Psoas muscle (tissue), 8 donors: Measurements from ENCODE around the gene SMTNL2. TPM values are rescaled to one million over a fixed set of nuclear protein-coding genes. Genes with fewer than 3 reads are reported as not detected.
A peak's percentile ranks its signal among the peaks of the same experiment; 100 is the strongest.

Experiments used
- ATAC-seq, 4 donors: fragments of 200-7000 bp; cut with Tn5 transposase; one replicate each; pipeline ENCODE4 v1.9.1; 2020; ENCODE audit warnings: moderate library complexity in 3 of 4, mild to moderate bottlenecking in 2 of 4
- DNase-seq, 2 donors: peaks; one replicate each; pipeline ENCODE4 v3.0.0-alpha.2; 2020
- H3K27ac ChIP-seq: fragments of 200-600 bp; one replicate; pipeline ENCODE4 v1.8.0; 2022
- H3K27me3 ChIP-seq, 3 donors: fragments of 200-600 bp in 1 of 3; one replicate each; pipeline versions ENCODE4 v1.6.1 to v1.8.0; 2013 to 2022; ENCODE audit warnings: low read length in 2 of 3, mild to moderate bottlenecking in 2 of 3, moderate library complexity in 1 of 3; ENCODE audit not compliant: insufficient read depth in 3 of 3
- H3K36me3 ChIP-seq, 2 donors: fragments of 200-600 bp in 1 of 2; one replicate each; pipeline versions ENCODE4 v1.6.1 to v1.8.0; 2013 to 2022; ENCODE audit warnings: low read depth in 1 of 2, mild to moderate bottlenecking in 1 of 2, moderate library complexity in 1 of 2; ENCODE audit not compliant: insufficient read depth in 1 of 2
- H3K4me1 ChIP-seq: fragments of 200-600 bp; one replicate; pipeline ENCODE4 v1.8.0; 2022
- H3K4me3 ChIP-seq: fragments of 200-600 bp; one replicate; pipeline ENCODE4 v1.8.0; 2022; ENCODE audit warnings: mild to moderate bottlenecking
- H3K9me3 ChIP-seq: fragments of 200-600 bp; one replicate; pipeline ENCODE4 v1.8.0; 2022
- WGBS, 3 donors: extraction: QIAGEN DNeasy Blood & Tissue Kit; methylation state at CpG; one replicate each; pipeline versions ENCODE4 v1.1.6 to v1.1.7; 2013; 5-methylcytosine and 5-hydroxymethylcytosine counted together
- intact Hi-C, 2 donors: fragments of 100-400 bp; cut with DNase I; formaldehyde crosslinking; loops; one replicate each; pipeline versions ENCODE4 v1.11.0 to v1.14.2; 2022
- polyA plus RNA-seq, 3 donors: library from polyadenylated mRNA; stranded (reverse); fragments of 200-250 nt; gene quantifications; one replicate each; pipeline ENCODE4 v1.2.3, GENCODE V29; 2013
- total RNA-seq, 4 donors: library from RNA; stranded (reverse); fragmentation: NEBNext Ultra II Directional in 2 of 4; extraction: Animal tissue kit (Norgen Biotek cat#: 25700) in 2 of 4; gene quantifications; one replicate each; pipeline versions ENCODE4 v1.2.1 to v1.2.4, GENCODE V29; 2021 to 2023
- TF ChIP-seq, protein P1 (sequence below): fragments of 200-600 bp; IDR thresholded peaks from one replicate; pipeline ENCODE4 v1.8.0; 2022; ENCODE audit warnings: antibody characterized with exemption
- donor health status: healthy with polysubstance abuse.
- donor health status: DM: no; HTN: no; CAD: no; lungs with moderate emphysema.
- donor health status: Bipolar disorder and iron deficiency.
- donor health status: healthy.
- donor health status: DM: yes; HTN: yes; CAD: no.
- donor health status: DM: no; HTN: no; CAD: no.
- donor health status: DM: no; HTN: no; CAD: no.
- donor health status: DM: yes; HTN: yes; CAD: no.

The SMTNL2 gene
- total and polyA plus RNA-seq, 7 donors, result 20.7 to 524 (median 318) TPM

DNA sequence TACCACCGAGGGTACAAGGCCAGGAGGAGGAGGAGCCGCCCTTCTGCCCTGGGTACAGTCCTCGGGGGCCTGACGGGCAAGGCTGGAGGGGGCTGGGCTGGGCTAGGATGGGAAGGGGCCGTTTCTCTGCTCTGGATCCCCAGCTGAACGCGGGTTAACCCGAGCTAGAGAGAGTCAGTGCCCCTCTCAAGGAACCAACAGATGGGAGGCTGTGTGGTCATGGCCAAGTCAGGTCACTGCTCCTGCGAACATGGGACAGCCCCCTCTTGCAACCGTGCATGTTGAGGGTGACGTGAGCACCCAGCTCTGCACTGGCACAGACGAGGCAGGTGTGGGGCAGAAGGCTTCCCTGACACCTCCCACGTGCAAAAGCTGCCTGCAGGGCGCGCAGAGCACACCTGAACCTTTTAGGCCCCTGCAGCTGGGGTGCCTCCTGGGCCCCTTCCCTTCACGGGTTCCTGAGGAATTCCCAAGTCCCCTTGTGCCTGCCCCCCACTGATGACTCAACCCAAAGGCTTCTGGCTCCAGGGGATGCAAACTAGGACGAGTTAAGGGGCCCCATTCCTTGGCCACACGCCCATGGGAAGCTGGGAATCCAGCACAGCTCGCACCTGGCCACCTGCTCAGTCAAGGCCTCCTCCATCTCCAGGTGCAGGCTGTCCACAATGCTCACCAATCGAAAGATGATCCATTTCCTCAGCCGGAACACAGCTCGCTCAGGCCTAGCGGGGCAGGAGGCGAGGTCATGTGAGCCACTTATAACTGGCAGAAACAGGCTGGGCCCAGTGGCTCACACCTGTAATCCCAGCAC lies 35.4 kb upstream of the SMTNL2 start:
- peaks cover 7 to 92% of the 10 kb centered on the region in 2 donors for H3K36me3 ChIP-seq
- TF ChIP-seq, protein P1, sequence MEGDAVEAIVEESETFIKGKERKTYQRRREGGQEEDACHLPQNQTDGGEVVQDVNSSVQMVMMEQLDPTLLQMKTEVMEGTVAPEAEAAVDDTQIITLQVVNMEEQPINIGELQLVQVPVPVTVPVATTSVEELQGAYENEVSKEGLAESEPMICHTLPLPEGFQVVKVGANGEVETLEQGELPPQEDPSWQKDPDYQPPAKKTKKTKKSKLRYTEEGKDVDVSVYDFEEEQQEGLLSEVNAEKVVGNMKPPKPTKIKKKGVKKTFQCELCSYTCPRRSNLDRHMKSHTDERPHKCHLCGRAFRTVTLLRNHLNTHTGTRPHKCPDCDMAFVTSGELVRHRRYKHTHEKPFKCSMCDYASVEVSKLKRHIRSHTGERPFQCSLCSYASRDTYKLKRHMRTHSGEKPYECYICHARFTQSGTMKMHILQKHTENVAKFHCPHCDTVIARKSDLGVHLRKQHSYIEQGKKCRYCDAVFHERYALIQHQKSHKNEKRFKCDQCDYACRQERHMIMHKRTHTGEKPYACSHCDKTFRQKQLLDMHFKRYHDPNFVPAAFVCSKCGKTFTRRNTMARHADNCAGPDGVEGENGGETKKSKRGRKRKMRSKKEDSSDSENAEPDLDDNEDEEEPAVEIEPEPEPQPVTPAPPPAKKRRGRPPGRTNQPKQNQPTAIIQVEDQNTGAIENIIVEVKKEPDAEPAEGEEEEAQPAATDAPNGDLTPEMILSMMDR, result no peak
- intact Hi-C loops, result no loop called here

DNA sequence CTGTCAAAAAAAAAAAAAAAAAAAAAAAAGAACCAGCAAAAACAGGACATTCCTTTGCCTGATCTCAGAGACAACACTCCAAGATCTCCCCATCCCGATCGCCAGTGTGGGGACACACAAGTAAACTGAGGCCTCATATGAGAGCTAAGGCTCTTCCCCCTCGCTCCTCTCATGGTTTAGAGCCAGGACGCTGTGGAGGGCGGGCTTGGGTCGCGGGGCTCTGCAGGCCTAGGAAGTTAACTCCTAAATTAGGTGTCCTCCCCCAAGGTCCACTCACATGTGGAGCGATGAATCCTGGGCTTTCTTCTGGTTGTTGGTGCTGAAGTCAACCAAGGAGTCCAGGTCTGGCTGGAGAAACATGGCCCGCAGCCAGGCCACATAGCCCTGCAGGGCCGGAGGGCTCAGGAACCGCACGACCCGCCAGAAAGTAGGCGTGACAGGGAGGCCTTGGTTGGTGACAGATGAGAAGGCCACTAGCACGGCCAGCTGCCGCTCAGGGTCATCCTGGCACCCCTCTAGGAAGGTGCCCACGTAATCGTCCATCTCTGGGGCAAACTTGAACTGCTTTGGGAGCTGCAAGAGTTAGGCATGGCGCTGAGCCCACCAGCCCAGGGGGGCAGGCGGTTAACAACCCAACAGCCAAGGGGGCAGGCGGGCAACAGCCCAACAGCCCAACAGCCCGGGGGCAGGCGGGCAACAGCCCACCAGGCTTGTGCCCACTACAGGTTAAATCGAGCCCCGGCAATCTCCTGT lies 34.4 kb upstream of the SMTNL2 start:
- Histone ChIP-seq H3K27ac (no peak overlapping the region), H3K27me3 (no peaks in the 10 kb centered on the region), H3K36me3 (peaks cover 7 to 86% of the 10 kb centered on the region in 2 donors), H3K4me3 (no peak overlapping the region), H3K4me1 (peaks cover 9% of the 10 kb centered on the region), H3K9me3 (no peaks in the 10 kb centered on the region)
- intact Hi-C loops, result no loop called here
- TF ChIP-seq, protein P1, result no peak
- WGBS, 3 donors, result 68 to 83% (median 69%) methylated on average over 25 of the region's 25 CpGs
- DNase-seq (peak; percentile 14 to 58), ATAC-seq (peak in 1 of 4 donors; percentile 12)

More for the DNA sequence above, 35.4 kb upstream of the SMTNL2 start:
- WGBS, 3 donors, result 85 to 87% (median 85%) methylated on average over 24 of the region's 24 CpGs
- H3K27ac ChIP-seq, result no peak overlapping the region
- no peak overlapping the region for H3K4me3 ChIP-seq
- no peaks in the 10 kb centered on the region for H3K9me3 ChIP-seq
- ATAC-seq, result no peak
- H3K27me3 ChIP-seq, result no peaks in the 10 kb centered on the region
- H3K4me1 ChIP-seq, result peaks cover 1% of the 10 kb centered on the region
- DNase-seq, result peak in 1 of 2 donors; percentile 42

GRCh38 chr17:4550534-4551039 lies 33.7 kb upstream of the SMTNL2 start:
- DNase-seq (no peak), ATAC-seq (no peak)
- Histone ChIP-seq H3K9me3 (no peaks in the 10 kb centered on the region), H3K27ac (no peak overlapping the region), H3K4me3 (no peak overlapping the region), H3K4me1 (peaks cover 9% of the 10 kb centered on the region), H3K36me3 (peaks cover 7 to 83% of the 10 kb centered on the region in 2 donors), H3K27me3 (no peaks in the 10 kb centered on the region)
- TF ChIP-seq, protein P1, result no peak
- WGBS, 3 donors, result 89 to 94% (median 91%) methylated on average over 16 of the region's 16 CpGs
- intact Hi-C loops, result no loop called here

- Histone ChIP-seq H3K4me3 (no peak overlapping the region), H3K36me3 (peaks cover 7 to 80% of the 10 kb centered on the region in 2 donors), H3K4me1 (peaks cover 14% of the 10 kb centered on the region), H3K9me3 (no peaks in the 10 kb centered on the region), H3K27me3 (no peaks in the 10 kb centered on the region), H3K27ac (no peak overlapping the region)
- TF ChIP-seq, protein P1, result no peak
- ATAC-seq (no peak), DNase-seq (peak in 1 of 2 donors; percentile 50)
- intact Hi-C loops, result no loop called here
- 79 to 89% (median 82%) methylated on average over 8 of the region's 8 CpGs for WGBS, 3 donors
Measured at GRCh38 chr17:4551141-4551540, 33.2 kb upstream of the SMTNL2 start.
